DOHH2 (cell line): ENCODE results near the gene MYDGF.

Source experiments
- CTCF ChIP-seq: fragments of 200-600 bp; sonication (generic); IDR thresholded peaks from one replicate; pipeline ENCODE4 v1.5.1; 2014; ENCODE audit warnings: antibody characterized with exemption, mild to moderate bottlenecking, low read depth, low read length; ENCODE audit not compliant: poor library complexity, severe bottlenecking
- EZH2phosphoT487 ChIP-seq: fragments of 200-600 bp; sonication (generic); IDR thresholded peaks from 2 replicates; pipeline ENCODE4 v1.6.1; 2017; ENCODE audit warnings: borderline replicate concordance, mild to moderate bottlenecking, antibody characterized with exemption, low read length, moderate library complexity, mixed read lengths

- TF ChIP-seq CTCF, result no peak
- TF ChIP-seq EZH2phosphoT487, result no peak
Measured at GRCh38 chr19:4609878-4610511, 60.1 kb downstream of the MYDGF start.
